Left forelimb (tissue), 1 donor: Measurements from ENCODE around the gene SPTY2D1.

Experiments used
- DNase-seq: peaks from one replicate; pipeline ENCODE4 v3.0.0-alpha.2; 2018; ENCODE audit warnings: low spot score

Gene SPTY2D1

GRCh38 chr11:18563090-18563730 lies 70.9 kb downstream of the SPTY2D1 start:
- DNase-seq: no peak
